Lower lobe of right lung (tissue), 2 donors: ENCODE measurements around the gene DNAH2. TPM values are rescaled to one million over a fixed set of nuclear protein-coding genes. Genes with fewer than 3 reads are reported as not detected.

ENCODE experiments used
- ATAC-seq, 2 donors: fragments of 200-7000 bp; cut with Tn5 transposase; one replicate each; pipeline ENCODE4 v1.9.1; 2020 to 2022; ENCODE audit warnings: mild to moderate bottlenecking in 2 of 2, moderate library complexity in 2 of 2
- DNase-seq: peaks from one replicate; pipeline ENCODE4 v3.0.0-alpha.2; 2020
- H3K27ac ChIP-seq: fragments of 200-600 bp; one replicate; pipeline ENCODE4 v1.8.0; 2022
- H3K27me3 ChIP-seq: fragments of 200-600 bp; one replicate; pipeline ENCODE4 v1.8.0; 2022; ENCODE audit warnings: low read depth
- H3K36me3 ChIP-seq: fragments of 200-600 bp; one replicate; pipeline ENCODE4 v1.8.0; 2022; ENCODE audit warnings: mild to moderate bottlenecking
- H3K4me1 ChIP-seq: fragments of 200-600 bp; one replicate; pipeline ENCODE4 v1.8.0; 2022
- H3K4me3 ChIP-seq: fragments of 200-600 bp; one replicate; pipeline ENCODE4 v1.8.0; 2022; ENCODE audit warnings: mild to moderate bottlenecking
- H3K9me3 ChIP-seq: fragments of 200-600 bp; one replicate; pipeline ENCODE4 v1.8.0; 2022
- intact Hi-C: fragments of 100-400 bp; cut with DNase I; formaldehyde crosslinking; loops from one replicate; pipeline ENCODE4 v1.11.0; 2022
- total RNA-seq: library from RNA; stranded (reverse); fragmentation: NEBNext Ultra II Directional; extraction: Animal tissue kit (Norgen Biotek cat#: 25700); gene quantifications from one replicate; pipeline ENCODE4 v1.2.1, GENCODE V29; 2021
- TF ChIP-seq, protein P1 (sequence below): fragments of 200-600 bp; IDR thresholded peaks from one replicate; pipeline ENCODE4 v1.8.0; 2022; ENCODE audit warnings: antibody characterized with exemption, mild to moderate bottlenecking
- donor health status: DM: no; HTN: yes; CAD: no; lungs with severe emphysema.

The DNAH2 gene
- total RNA-seq, 1 donor from 2014 or later, result 6.2 TPM

DNA sequence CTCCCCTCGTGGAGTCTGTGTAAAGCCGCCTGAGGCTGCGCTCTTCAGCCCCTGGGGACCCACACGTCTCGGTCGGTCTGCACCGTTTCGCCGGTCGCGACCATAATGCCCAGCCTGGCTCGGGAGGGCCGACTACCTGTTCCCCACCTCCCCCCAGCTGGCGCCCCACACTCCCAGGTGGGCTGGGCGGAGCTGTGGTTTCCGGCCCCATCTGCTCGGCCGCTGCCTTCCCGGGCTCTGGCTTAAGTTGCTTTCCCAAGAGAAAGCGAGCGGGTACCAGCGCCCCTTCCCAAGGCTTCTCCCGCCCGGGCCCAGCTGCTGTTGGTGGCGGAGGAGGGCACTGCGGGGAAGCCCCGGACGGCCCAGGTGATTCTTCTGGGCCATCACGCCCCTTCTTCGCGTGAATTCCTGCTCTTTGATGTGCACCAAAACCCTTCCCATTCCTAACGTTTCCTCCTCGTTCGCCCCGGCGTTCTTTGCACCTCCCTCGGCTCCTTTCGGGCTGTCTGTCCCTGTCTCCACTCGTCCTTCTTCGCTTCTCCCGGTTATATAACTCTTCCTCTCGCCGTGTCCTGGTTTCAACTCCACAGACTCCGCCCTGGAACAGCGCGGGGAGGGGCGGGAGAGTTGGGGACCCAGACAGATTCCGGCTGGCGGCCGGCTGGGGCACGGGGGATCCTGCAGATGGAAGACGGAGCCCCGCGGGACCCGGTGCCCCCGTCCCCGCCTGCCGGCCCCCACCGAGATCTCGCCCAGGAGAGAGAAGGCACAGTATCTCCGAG, 118.5 kb downstream of the DNAH2 start:
- peak overlapping the region; percentile 87 for H3K4me3 ChIP-seq
- peaks cover 40% of the 10 kb centered on the region for H3K4me1 ChIP-seq
- H3K9me3 ChIP-seq, result no peaks in the 10 kb centered on the region
- TF ChIP-seq, protein P1, sequence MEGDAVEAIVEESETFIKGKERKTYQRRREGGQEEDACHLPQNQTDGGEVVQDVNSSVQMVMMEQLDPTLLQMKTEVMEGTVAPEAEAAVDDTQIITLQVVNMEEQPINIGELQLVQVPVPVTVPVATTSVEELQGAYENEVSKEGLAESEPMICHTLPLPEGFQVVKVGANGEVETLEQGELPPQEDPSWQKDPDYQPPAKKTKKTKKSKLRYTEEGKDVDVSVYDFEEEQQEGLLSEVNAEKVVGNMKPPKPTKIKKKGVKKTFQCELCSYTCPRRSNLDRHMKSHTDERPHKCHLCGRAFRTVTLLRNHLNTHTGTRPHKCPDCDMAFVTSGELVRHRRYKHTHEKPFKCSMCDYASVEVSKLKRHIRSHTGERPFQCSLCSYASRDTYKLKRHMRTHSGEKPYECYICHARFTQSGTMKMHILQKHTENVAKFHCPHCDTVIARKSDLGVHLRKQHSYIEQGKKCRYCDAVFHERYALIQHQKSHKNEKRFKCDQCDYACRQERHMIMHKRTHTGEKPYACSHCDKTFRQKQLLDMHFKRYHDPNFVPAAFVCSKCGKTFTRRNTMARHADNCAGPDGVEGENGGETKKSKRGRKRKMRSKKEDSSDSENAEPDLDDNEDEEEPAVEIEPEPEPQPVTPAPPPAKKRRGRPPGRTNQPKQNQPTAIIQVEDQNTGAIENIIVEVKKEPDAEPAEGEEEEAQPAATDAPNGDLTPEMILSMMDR, result no peak
- peak overlapping the region; percentile 99 for H3K27ac ChIP-seq
- H3K27me3 ChIP-seq, result no peaks in the 10 kb centered on the region
- peak; percentile 30 to 62 for ATAC-seq
- intact Hi-C loops, result no loop called here
- DNase-seq, result peak; percentile 79
- H3K36me3 ChIP-seq, result peaks cover 8% of the 10 kb centered on the region

DNA sequence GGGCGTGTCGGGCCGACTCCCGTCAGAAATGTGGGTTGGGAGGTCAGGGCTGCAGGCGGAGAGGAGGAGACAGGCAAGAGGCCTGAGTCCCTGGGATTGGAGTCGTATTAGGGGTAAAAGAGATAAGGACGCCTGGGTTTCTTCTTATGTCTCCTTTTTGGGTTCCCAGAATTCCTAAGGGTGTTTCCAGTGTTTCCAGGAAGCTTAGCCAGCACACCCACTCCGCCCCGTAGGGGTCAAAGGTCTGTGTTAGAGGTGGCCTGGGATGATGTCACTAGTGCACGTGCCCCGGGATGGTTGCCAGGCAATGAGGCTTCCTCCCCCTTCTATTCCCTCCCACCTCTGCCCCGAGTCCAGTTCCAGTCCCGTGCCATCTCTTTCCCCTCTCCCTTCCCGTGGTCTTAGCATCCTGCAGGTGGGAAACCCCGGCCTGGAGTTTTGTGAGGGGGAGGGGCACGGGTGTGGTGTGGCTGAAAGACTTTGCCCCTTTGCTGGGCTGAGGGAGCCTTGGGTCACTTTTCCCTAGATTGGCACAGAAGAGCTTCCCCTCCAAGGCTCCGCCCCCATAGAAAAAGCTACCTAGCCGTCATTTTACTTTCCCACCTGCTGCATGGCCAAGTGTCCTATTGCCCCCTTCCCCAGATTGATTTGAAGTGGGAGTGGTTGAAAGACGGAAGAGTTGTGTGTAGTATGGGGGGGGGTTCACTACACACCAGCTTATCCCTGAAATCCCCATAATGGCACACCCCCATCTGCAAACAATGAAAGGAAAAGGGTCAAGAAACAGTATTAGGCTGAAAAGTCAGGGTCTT, 119.3 kb downstream of the DNAH2 start:
- peaks cover 45% of the 10 kb centered on the region for H3K4me1 ChIP-seq
- intact Hi-C loops, result no loop called here
- H3K9me3 ChIP-seq, result no peaks in the 10 kb centered on the region
- H3K36me3 ChIP-seq, result peaks cover 8% of the 10 kb centered on the region
- H3K27ac ChIP-seq, result peak overlapping the region; percentile 99
- H3K27me3 ChIP-seq, result no peaks in the 10 kb centered on the region
- H3K4me3 ChIP-seq, result peak overlapping the region; percentile 87
- peak; percentile 91 for DNase-seq
- TF ChIP-seq, protein P1, result no peak
- ATAC-seq, result peak; percentile 35 to 40

DNA sequence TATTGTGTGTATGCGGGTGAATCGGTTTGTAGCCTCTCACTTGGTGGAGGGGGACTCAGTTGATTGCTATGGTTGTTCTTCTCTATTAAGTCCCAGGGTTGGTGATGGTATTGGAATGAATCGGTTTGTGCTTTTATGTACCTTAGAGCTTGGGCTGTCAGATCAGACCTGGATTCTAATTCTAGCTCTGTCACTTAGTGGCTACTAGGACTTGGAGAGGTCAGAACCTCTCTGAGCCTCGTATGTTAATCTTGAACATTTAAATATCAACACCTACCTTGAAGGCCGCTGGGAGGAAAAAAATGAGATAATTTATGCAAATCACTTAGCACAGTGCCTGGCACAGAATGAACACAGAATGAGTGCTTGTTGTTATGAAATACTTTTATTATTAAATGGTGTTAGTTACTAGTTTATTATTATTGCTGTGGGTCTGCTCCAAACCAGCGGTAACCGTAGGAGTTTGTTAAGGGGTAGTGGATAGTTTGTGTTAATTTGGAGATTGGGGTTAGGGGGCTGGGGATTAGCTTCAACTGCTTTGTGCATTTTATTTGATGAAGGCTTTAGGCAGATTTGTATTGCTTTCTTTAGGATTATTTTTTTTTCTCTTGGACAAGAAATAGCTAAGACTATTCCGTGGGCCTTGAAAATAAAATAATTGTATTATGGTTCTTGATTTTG, 120.0 kb downstream of the DNAH2 start:
- Histone ChIP-seq H3K4me3 (peak overlapping the region; percentile 87), H3K27me3 (no peaks in the 10 kb centered on the region), H3K4me1 (peaks cover 45% of the 10 kb centered on the region), H3K27ac (peak overlapping the region; percentile 99), H3K36me3 (peaks cover 8% of the 10 kb centered on the region), H3K9me3 (no peaks in the 10 kb centered on the region)
- DNase-seq, result no peak
- intact Hi-C loops, result no loop called here
- TF ChIP-seq, protein P1, result no peak
- ATAC-seq, result no peak

GRCh38 chr17:7838090-7839075, 120.8 kb downstream of the DNAH2 start:
- Histone ChIP-seq H3K36me3 (peaks cover 8% of the 10 kb centered on the region), H3K4me1 (peaks cover 45% of the 10 kb centered on the region), H3K27ac (peak overlapping the region; percentile 5), H3K4me3 (peak overlapping the region; percentile 6), H3K27me3 (no peaks in the 10 kb centered on the region), H3K9me3 (no peaks in the 10 kb centered on the region)
- intact Hi-C loops, result no loop called here
- TF ChIP-seq, protein P1, result no peak
- ATAC-seq, result no peak
- DNase-seq, result no peak
